Amniotic stem cell (primary cell): ENCODE measurements around the gene ARVCF.

Source experiments
- DNase-seq: peaks from one replicate; lab custom pipeline; 2025; lab: John Stamatoyannopoulos, UW

The ARVCF gene

DNA sequence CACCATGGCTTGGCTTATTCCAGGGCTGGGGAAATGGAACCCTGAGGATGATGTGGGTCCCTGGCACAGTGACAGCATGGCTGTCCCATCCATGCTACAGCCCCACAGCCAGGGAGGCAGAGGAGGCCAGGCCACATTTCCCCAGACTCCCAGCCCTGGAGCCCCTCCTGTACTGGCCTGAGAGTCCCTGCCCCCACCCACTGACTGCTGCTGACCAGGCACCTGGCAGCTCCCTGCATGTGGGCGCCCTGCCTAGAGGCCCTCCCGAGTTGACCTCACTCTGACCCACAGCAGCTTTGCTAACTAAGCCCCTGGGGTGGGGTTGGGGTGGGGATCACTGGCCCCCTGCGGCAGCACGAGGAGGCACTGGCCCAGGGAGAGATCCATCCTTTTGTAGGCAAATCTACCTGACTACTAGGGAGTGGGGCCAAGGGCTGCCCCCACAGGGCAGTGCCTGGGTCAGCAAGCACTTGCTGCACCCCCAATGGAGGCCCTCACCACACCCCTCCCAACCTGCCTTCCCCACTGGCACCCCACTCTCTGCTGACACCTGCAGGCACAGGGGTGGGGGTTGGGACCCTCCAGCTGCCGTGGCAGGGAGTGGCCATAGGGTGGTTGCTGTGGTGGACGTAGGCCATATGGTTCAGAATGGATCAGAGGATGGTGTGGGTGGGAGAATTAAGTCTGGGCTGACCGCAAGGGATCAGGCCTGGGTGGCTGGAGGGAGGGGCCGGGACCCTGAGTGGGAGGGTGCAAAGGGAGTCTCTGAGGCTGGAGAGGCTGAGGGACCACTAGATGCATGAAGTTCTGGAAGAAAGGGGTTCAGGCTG lies 17.4 kb downstream of the ARVCF start:
- DNase-seq, result no peak

DNA sequence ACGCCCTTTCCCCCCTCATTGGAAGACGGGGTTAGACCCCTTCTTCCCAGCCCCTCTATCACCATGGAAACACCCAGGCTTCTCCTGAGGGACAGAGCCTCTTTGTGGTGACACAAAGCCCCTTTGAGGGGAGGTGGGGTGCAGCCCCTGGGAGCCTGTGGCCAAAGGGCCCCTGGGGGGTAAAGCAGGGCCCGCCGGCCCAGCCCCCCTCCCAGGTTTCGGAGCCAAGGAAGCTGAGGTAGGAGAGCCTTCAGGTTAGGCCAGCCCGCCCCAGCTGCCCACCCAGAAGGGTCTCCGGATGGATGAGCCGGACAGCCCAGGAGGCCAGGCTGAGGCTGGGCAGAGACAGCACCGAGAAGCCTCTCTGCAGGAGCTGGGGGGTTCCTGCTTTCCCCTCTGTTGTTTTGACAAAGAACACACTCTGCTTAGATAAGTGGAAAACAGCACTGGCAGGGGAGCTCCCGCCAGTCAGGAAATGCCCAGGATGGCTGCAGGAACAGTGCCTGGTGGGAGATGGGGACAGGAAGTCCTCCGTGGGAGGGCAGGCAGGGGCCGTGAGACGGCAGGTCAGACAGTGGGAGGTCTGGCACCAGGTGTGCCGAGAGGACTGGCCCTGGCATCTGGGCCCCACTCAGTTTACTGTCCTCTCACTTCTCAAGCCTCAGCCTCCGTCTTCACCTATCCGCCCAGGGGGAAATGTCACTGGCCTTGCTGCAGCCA lies 18.2 kb downstream of the ARVCF start:
- DNase-seq, result no peak

DNA sequence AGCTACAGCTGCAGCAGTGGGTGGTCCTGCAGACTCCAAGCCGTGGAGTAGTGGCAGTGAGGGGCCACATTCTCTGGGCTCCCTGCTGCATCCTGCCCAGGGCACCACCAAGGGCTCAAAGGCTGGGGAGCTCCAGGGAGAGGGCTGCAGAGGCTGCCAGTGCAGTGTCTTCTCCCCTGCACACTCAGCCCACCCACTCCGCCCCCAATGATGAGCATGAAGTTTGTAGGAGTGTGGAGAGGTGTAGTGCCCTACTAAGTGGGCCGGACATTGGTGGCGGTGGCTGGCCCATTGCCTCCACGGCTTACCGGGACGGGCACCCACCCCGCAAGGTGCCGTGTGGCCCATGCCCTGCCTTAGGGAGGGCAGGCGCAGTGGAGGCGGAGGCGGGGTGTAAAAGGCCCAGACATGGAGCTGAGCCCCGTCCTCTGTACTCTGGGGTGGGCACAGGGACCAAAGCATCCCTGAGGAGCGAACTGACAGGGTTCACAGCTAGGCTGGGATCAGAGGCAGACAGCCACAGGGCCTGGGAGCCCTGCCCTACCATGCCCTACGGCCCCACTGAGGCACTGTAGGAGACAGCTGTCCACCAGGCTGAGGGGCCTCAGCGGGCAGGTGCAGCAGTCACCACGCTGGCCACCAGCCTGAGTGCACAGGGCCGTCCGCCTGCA lies 18.9 kb downstream of the ARVCF start:
- DNase-seq, result no peak

DNA sequence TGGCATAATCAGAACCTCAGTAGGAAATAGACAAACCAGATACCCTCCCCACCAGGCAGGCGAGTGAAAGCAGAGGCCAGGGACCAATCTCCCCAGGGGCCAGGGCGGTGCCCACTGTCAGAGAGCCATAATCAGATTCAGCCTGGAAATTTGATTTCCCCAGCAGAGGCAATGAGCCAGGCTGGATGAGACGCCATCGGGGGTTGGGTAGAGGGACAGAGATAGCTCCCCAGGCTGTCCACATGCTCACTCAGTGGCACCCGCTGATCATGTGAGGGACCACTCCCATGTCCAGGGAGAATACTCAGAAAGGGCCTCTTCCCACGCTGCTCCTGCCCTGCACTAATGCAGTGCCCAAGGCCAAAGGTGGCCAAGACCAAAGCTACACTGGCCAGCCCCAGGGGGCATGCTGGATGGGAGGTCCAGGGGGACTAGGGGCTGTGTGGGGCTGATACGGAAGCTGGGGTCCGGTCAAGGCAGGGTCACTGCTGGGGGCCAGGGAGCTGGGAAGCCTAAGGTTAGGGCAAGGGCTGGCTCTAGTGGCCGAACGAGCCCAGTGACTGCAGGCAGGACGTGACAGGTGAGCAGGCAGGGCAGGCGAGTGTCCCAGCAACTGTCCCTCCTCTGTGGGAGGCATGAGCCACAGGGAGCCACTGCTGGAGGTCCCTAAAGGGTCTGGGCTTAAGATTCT lies 19.8 kb downstream of the ARVCF start:
- no peak for DNase-seq

DNA sequence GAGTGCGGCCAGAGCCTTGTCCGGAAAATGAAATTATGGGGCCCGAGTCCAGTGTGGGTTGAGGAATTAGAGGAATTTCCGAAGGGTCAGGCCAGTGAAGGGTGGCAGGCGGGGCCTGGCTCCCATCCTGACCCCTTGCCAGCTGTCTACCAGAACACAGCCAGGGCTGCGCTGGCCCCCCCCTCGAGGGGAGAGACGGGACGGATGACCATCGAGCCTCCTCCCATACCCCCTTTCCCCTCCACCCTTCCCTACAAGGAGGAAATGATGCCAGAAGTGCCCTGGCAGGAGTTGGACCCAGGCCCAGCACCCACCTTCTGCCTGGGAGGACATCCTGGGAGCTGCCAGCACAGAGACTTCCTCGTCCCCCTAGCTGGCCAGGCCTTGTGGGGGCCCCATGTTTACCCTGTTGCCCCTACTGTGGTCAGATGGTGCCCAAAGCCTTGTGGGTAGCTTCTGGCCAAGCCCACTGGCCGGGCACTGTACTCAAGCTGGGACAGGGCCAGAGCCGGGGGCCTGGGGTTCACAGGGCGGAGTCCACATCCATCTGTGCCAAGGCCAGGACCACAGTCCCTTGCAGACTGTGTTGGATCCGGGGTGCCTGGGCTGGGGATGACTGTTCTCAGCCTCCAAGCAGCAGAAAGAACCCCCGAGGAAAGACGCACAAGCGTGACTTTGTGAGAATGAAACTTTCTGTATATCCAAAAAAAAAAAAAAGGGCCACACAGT lies 20.8 kb downstream of the ARVCF start:
- no peak for DNase-seq

DNA sequence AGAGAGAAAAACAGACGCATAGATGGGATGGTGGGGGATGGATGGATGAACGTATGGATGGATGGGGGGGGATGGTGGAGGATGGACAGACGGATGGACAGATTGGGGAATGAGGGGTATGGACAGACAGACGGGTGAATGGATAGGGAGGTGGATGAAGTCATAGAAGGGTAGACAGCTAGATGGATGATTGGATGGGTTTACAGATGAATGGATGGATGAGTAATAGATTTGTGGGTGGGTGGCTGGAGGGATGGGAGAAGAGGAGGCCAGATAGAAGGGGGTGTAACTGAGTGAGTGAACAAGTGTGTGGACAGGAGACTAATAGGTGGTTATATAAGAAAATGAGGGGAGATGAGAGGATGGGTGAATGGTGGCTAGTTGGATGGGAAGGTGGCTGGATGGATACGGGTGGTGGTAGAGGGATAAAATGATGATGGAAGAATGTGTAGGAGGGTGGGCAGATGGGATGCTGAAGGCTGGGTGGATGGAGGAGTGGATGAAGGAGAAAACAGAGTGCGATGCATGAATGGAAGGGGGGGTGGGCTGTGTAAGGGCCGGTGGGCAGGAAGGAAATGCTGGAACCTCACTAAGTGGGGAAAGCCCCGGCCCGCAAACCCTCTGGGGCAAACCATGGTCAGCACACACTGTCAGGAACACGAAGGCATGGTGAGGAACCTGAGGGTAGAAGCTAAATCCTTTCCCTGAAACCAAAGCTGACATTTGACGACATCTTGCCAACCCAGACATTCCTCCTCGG lies 21.6 kb downstream of the ARVCF start:
- DNase-seq, result no peak

DNA sequence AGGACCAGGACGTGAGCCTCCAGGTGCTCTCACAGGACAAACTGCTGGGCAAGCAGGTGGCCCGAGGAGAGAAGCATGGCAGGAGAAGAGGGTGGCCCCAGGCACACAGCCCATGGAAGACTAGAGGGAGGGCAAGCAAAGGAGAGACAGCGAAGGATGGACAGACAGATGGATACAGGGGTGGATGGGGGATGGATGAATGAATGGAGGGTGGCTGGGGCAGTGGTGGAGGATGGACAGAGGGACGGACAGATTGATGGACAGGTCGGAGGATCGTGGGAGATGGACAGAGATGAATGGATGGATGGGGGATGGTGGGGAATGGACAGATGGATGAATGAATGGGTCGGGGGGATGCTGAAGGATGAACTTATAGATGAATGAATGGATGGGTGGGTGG lies 22.7 kb downstream of the ARVCF start:
- DNase-seq, result no peak

DNA sequence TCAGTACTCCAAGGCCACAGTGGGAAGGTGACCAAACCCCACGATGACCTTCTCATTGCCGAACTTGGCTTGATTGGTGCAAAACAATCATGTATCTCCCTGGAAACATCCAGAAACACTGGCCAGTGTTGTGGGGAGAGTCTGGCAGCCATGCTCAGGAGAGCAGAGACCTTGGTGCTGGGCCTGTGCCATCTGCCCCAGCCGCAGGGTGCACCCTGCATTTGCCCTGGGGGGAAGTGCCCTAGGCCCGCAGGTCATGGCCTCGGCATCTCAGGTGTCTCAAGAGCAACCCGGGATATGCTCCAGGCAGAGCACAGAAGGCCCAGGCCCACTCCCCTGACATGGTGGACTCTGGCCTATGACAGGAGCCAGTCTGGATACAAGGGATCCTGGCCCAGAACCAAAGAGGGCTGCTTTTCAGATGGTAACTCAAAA lies 23.7 kb downstream of the ARVCF start:
- no peak for DNase-seq

DNA sequence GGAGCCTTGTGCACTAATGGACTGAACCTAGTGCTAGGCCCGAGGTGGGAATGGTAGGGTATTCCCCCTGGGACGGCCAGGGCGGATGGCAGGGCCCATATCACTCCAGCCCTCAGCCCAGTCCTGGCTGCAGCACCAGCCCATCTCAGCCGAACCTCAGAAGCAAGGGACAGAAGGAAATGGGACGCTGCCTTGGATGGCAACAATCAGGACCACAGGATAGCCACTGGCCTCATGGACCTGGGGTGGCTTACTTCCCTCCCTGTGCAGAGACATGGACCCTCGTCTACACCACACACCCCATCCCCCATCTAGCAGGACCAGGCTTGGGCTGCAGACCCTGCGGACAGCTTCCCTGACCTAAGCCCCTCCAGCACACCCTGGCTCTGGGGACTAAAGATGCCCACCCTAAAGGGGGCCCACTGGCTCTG lies 24.1 kb downstream of the ARVCF start:
- DNase-seq, result no peak

DNA sequence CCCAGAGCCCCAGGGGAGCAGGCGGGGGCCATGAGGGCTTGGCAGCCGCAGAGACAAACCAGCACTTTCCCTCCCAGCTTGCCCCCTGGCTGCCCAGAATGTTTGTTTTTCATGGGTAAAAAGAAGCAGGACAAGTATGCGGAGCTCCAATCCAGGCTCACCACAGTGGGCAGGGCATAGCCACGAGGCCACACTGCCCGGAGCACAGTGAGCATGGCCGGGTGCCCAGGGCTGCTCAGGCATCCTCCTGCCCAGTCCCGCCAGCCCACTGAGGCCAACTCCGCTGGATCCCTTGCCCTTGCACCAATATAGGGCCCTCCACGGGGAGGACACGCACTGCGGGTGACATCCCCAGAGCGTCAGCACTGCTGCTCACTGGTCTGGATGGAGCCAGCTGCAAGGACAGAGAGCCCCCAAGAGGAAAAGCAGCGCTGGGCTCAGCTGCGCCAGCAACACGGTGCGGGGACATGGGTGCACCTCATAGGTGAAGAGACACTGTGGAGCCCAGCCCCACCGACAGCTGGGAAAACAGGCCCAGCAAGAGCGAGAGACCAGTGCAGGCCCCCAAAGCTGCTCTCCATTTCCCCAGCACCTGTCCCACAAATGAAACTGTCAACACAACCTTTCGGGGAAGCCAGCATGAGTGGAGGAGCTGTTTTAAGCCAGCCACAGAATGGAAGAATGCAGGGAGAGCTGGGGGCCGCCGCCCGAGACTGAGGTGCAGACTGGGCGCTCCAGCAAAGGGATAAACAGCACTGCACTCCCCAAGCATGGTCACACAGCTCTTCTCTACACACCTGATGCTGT lies 24.8 kb downstream of the ARVCF start:
- DNase-seq, result no peak

DNA sequence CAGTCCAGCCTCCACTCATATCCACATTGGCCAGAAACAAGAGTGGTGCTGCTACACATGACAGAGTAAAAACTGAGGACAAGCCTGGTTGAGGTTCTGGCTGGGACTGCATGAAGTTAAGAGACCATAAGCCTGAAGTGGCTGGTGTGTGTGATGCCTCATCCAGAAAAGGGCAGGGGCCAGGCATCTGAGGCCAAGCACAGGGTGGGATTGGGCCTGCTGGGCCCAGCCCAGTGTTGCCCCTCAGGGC lies 25.3 kb downstream of the ARVCF start:
- no peak for DNase-seq

DNA sequence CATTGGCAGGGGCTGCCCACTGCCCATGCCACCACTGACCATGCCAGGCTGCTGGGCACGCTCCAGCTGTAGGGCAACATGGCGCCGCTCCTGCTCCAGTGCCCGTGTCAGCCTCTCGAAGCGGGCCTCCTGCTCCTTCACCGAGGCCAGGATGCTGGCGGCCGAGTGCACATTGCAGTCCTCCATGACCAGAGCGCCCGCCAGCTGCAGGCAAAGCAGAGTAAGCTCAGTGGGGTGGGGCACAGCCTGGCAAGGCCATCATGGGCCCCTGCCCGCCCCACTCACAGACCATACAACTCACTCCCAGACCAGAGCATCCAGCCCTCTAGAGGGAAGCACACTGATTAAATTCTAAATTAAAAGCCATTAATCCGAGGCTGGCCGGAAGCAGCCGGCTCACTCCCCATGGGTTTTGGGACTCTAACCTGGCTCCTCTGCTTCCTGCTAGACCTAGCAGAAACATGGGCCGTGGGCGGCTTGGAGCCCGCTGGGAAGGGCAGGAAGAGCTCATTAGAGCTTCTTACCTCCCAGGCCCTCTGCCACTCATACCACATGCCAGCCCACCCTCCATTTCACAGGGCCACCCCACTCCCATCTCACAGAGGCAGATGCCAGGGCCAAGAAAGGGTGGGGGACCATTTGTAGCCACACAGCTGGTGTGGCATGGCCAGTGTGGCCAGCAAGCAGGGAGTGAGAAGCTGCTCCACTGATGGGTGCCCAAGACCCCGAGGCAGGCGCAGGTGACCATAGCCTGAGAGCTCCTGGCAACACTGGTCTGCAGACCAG lies 25.8 kb downstream of the ARVCF start:
- DNase-seq, result no peak

DNA sequence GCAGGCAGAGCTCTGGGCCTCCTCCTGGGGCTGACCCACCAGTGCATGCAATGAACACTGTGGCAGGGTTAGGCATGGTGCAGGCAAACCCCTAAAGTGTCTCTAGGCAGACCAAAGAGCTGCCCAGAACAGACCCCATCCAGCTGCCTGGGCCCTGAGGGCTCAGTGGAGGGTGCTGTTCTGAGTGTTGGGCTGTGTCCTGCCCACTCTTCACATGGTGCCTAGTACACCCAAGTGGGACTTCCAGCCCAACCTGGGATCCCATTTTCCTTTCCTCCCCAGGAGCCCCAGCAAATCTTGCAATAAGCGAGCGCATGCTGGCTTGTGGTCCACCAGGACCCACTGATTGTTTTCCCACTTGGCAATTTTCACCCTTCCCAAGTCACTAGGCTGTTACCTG lies 26.4 kb downstream of the ARVCF start:
- DNase-seq, result no peak

DNA sequence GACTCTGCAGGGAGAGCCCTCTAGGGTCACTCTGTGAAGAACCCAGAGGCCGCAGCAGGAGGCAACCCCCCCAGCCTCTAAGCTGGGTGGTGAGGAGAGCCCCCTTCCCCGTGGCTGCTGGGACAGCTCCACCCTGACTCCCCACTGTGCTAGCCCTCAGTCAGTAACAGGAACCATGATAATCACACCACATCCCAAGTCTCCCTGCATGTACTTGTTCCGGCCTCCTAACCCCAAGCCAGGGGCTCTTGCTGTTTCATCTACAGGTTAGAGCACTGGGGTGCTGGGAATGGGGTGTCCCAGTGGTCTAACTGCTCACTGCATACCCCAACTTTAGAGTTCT lies 26.9 kb downstream of the ARVCF start:
- DNase-seq, result no peak

DNA sequence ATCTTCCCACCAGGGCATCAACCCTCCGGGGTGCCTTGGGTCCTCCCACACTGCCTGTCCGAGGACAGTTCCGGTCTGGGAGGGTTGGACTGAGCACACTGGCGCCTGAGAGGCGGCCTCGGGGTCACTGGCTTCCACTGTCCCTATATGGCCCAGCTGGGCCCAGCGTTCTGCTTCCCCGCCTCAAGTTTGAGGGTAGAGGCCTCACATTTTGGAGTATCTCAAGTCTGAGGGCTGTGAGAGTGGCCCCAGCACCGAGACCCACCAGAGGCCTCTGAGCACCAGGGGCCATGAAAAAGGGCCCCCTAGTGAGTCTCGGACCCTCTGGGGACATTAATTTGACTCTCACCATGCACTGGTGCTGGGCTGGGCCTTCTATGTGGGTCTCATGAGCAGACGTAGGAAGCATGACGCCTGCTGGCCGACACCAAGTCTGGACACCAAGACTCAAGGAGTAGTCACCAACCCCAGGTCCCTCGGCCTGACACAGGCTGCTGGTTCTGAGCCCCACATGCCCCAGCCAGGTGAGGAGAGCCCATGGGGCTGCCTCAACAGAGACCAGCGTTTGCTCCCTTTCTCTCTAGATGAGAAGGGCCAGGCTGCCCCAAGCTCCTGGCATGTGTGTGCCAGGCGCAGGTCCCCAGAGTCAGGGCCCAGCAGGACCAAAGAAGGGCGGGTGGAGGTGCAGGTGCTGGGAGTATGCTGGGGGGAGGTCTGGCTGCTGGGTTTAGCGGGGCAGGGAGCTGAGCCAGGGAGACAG lies 27.5 kb downstream of the ARVCF start:
- no peak for DNase-seq

DNA sequence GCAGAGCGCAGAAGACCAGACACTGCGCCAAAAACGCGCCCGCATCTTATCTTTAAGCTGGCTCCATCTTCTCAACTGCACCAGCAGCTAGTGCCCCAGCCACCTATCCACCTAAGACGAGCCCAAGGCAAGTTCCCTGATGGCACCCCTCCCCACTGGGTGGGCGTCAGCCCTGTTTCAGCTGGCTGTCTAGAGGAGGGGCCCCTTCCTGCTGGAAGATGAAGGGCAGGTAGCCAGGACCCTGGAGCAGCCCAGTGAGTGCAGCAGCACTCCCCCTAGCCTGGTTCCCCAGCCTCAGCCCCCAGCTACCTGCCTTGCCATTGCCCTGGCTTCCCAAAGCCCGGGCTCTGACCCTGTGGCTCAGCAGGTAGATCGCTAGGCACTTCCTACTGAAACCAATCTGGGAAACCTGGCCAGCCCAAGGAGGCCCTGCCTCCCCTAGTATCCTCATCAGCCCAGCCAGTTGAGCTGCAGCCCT lies 28.3 kb downstream of the ARVCF start:
- no peak for DNase-seq

DNA sequence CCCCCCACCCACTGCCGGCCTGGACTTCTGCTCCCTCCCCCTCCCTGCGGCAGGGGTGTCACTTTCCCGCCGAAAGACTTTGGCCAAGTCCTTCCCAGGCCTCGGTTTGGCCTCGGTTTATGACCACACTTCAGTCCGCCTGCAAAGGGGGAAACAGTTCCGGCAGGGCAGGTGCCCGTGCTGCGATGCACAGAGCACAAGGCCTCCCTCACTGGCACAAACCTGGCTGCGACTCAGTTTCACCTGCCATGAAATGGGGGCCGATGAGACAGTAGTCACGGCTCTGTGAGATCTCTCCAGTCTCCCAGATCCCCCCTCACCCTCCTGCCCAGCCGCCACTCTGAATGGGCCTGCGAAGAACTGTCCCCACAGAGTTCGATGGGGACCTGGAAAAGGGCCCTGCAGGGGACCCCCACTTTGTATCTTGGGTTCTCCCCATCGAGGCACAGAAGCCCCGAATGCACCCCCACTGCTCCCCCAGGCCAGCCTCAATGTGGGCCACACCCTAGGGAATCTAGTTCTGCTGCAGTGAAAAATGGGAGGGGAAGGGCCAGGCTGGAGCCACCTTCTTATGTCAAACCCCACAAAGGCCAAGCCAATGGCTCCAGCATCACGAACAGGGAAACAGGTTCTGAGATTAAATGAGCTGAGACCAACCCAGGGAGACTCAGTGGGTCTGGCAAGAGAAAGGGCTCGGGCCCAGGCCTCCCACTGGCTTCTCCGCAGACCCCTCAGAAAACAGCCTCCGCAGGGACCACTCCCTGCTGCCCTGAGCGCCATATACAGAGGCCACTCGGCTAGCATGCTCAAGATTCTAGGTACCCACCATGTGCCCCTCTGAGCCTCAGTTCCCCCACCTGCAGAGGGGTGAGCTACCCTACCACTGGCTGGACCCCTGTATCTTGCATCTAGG lies 29.0 kb downstream of the ARVCF start:
- no peak for DNase-seq
